ENCODE results near the gene SMIM33. TPM values are rescaled to one million over a fixed set of nuclear protein-coding genes. Genes with fewer than 3 reads are reported as not detected.
A peak's percentile ranks its signal among the peaks of the same experiment; 100 is the strongest.

SMIM33 gene
- total and polyA plus RNA-seq, 9 of the 15 experiments (the other 6 are each of a cell fraction or from before 2014, with no cell fraction given), result not detected

- Histone ChIP-seq H4K20me1 (replicated peaks; ENCODE audit: control insufficient read depth, insufficient read depth, low read length) (no peaks in the 10 kb centered on the region), H3K9me3 (replicated peaks; ENCODE audit: control insufficient read depth, insufficient read depth, low read depth, low read length) (no peaks in the 10 kb centered on the region), H3K36me3 (ENCODE audit: control insufficient read depth, insufficient read depth, low read length) (no peaks in the 10 kb centered on the region), H3K4me2 (ENCODE audit: insufficient read depth, low read length) (no peak overlapping the region), H2AFZ (ENCODE audit: low read depth, low read length) (0 out of 2 replicates have a peak overlapping the region, but pooled peaks have one; percentile 46), H3K27ac (ENCODE audit: extremely low read depth, low read depth, low read length) (no peak overlapping the region), H3K9me1 (ENCODE audit: control insufficient read depth, insufficient read depth, low read length) (no peaks in the 10 kb centered on the region), H3K4me3 (no peak overlapping the region), H3K79me2 (ENCODE audit: control insufficient read depth, insufficient read depth, low read length) (no peaks in the 10 kb centered on the region), H3K4me1 (replicated peaks in 1 of 2; ENCODE audit: control insufficient read depth in 2 of 2, insufficient read depth in 2 of 2, low read length in 2 of 2) (peaks cover 3 to 5% of the 10 kb centered on the region in 2 experiments; a peak in 3 of 5 replicates), H3K27me3 (ENCODE audit: control insufficient read depth in 2 of 2, insufficient read depth in 2 of 2, low read length in 2 of 2) (no peaks in the 10 kb centered on the region), H3K9ac (ENCODE audit: insufficient read depth in 1 of 2, low read depth in 2 of 2, low read length in 2 of 2) (no peak overlapping the region)
- ChIA-PET POLR2A (interaction anchor here (1.1 to 1.2 kb wide), 2 partner anchors 10 to 12 kb away, joined by 3 to 5 read pairs; no protein-coding TSS in a partner anchor), CTCF (ENCODE audit: low intra/inter-chr PET ratio) (interaction anchor here (0.6 kb wide), 1 partner anchor 75 kb away, joined by 3 read pairs; no protein-coding TSS in a partner anchor)
- DNase-seq (ENCODE audit: extremely low read depth in 1 of 4, low spot score in 3 of 4) (peak in 1 of 4 experiments; percentile 28), ATAC-seq (peak; percentile 66), FAIRE-seq (no peak)
- no TSS peak for BruUV-seq (replicated peaks)
- WGBS (ENCODE audit: insufficient coverage, low coverage, missing lambda C conversion rate), result 12% methylated on average over 8 of the region's 8 CpGs
- 0 out of 2 replicates have a peak, but pooled peaks have one; percentile 19 for TF ChIP-seq ARID1B (IDR thresholded peaks at IDR 0.05)
- no peak for TF ChIP-seq ZNF583 (CRISPR knock-in tag; IDR thresholded peaks at IDR 0.05)
- 0 out of 2 replicates have a peak, but pooled peaks have one; percentile 33 for TF ChIP-seq CTBP1 (IDR thresholded peaks at IDR 0.05; ENCODE audit: borderline replicate concordance)
- peak; percentile 26; the same call in 1 of the 2 replicates for TF ChIP-seq CBFA2T3 (IDR thresholded peaks at IDR 0.05)
- TF ChIP-seq MCM5 (IDR thresholded peaks at IDR 0.05; ENCODE audit: low read depth), result no peak
- TF ChIP-seq TEAD4 (IDR thresholded peaks at IDR 0.05; ENCODE audit: low read length), result peak; percentile 39; the same call in 1 of the 2 replicates
- TF ChIP-seq TEAD4 (CRISPR knock-in tag; IDR thresholded peaks at IDR 0.05; ENCODE audit: borderline replicate concordance), result no peak
- no peak for TF ChIP-seq PHB (CRISPR knock-in tag; IDR thresholded peaks at IDR 0.05)
- TF ChIP-seq ZNF12 (CRISPR knock-in tag; IDR thresholded peaks at IDR 0.05), result peak; percentile 93
- TF ChIP-seq RBM15 (IDR thresholded peaks at IDR 0.05; ENCODE audit: insufficient read depth, low read length), result no peak
- in situ Hi-C loops (cut with MboI) (no loop called here), intact Hi-C loops (cut with micrococcal nuclease) (loop anchor here (10.0 kb wide), 1 partner anchor 338 kb away; no protein-coding TSS in a partner anchor)
Measured at GRCh38 chr5:139426203-139426885, 44.5 kb upstream of the SMIM33 start.

Data from K562 (cell line).